HEK293 (cell line): ENCODE measurements around the gene CYP1B1.

Experiments
- CTCF ChIA-PET: fragments of 350-600 bp; formaldehyde crosslinking; extraction: SDS; loops from one replicate; lab custom pipeline; 2021; ENCODE audit warnings: antibody characterized with exemption; lab: Yijun Ruan, JAX
- POLR2A ChIA-PET: fragments of 300-600 bp; formaldehyde crosslinking; extraction: SDS; loops from one replicate; lab custom pipeline; 2020; ENCODE audit warnings: antibody characterized with exemption, inconsistent platforms; lab: Yijun Ruan, JAX
- H3K27ac ChIP-seq: fragments of 200-500 bp; sonication (Bioruptor generic); 2 replicates; pipeline ENCODE4 v1.5.1; 2014; ENCODE audit warnings: low read depth, low read length, control low read depth, inconsistent platforms; ENCODE audit errors: extremely low read depth
- H3K36me3 ChIP-seq, 2 experiments: fragments of 200-500 bp in 1 of 2; sonication (Bioruptor generic) in 1 of 2; 1 replicate in 1 of 2; 2 replicates in 1 of 2; pipeline ENCODE4 v1.5.1; 2014 to 2017; ENCODE audit warnings: inconsistent platforms in 2 of 2, low read length in 2 of 2; ENCODE audit not compliant: control insufficient read depth in 2 of 2, insufficient read depth in 1 of 2
- H3K4me1 ChIP-seq: fragments of 200-500 bp; sonication (Bioruptor generic); 2 replicates; pipeline ENCODE4 v1.5.1; 2014; ENCODE audit warnings: mild to moderate bottlenecking, low read length, inconsistent platforms; ENCODE audit not compliant: control insufficient read depth, insufficient read depth
- H3K4me3 ChIP-seq: 2 replicates; pipeline ENCODE4 v1.5.1; 2011; ENCODE audit warnings: low read depth, mild to moderate bottlenecking, control low read depth, low read length, moderate library complexity
- H3K9me3 ChIP-seq: fragments of 200-500 bp; sonication (Bioruptor generic); 2 replicates; pipeline ENCODE4 v1.5.1; 2014; ENCODE audit warnings: low read depth, low read length, inconsistent platforms; ENCODE audit not compliant: control insufficient read depth, insufficient read depth
- AEBP2 ChIP-seq: fragments of 450-650 bp; formaldehyde crosslinking; IDR thresholded peaks from 2 replicates; pipeline ENCODE4 v1.5.1; 2016; ENCODE audit warnings: missing biosample characterization, missing genetic modification characterization, borderline replicate concordance
- GLI2 ChIP-seq: fragments of 450-650 bp; formaldehyde crosslinking; IDR thresholded peaks from 2 replicates; pipeline ENCODE4; 2017; ENCODE audit warnings: missing biosample characterization, missing genetic modification characterization, low read depth, borderline replicate concordance
- KLF1 ChIP-seq: fragments of 450-650 bp; formaldehyde crosslinking; IDR thresholded peaks from 2 replicates; pipeline ENCODE4 v1.5.1; 2016; ENCODE audit warnings: missing biosample characterization, missing genetic modification characterization
- KLF10 ChIP-seq: fragments of 450-650 bp; IDR thresholded peaks from 2 replicates; pipeline ENCODE4 v1.5.1; 2018; ENCODE audit warnings: missing biosample characterization, mild to moderate bottlenecking, missing genetic modification characterization
- REPIN1 ChIP-seq: fragments of 450-650 bp; formaldehyde crosslinking; IDR thresholded peaks from 2 replicates; pipeline ENCODE4 v1.5.1; 2017; ENCODE audit warnings: missing biosample characterization, missing genetic modification characterization, low read depth
- SALL2 ChIP-seq: fragments of 450-650 bp; formaldehyde crosslinking; IDR thresholded peaks from 2 replicates; pipeline ENCODE4 v1.5.0; 2017; ENCODE audit warnings: missing biosample characterization, mild to moderate bottlenecking, missing genetic modification characterization, borderline replicate concordance
- SCRT2 ChIP-seq: fragments of 450-650 bp; formaldehyde crosslinking; IDR thresholded peaks from 2 replicates; pipeline ENCODE4 v1.5.1; 2016; ENCODE audit warnings: missing biosample characterization, missing genetic modification characterization
- SP3 ChIP-seq: fragments of 450-650 bp; formaldehyde crosslinking; IDR thresholded peaks from 2 replicates; pipeline ENCODE4 v1.5.1; 2016; ENCODE audit warnings: missing biosample characterization, missing genetic modification characterization
- WT1 ChIP-seq: fragments of 450-650 bp; formaldehyde crosslinking; IDR thresholded peaks from 2 replicates; pipeline ENCODE4 v1.5.1; 2016; ENCODE audit warnings: missing biosample characterization, missing genetic modification characterization
- ZFP37 ChIP-seq: fragments of 450-650 bp; formaldehyde crosslinking; IDR thresholded peaks from 2 replicates; pipeline ENCODE4 v1.5.1; 2016; ENCODE audit warnings: missing biosample characterization, missing genetic modification characterization
- ZNF10 ChIP-seq: fragments of 450-650 bp; formaldehyde crosslinking; IDR thresholded peaks from 2 replicates; pipeline ENCODE4 v1.5.1; 2017; ENCODE audit warnings: missing biosample characterization, missing genetic modification characterization
- ZNF114 ChIP-seq: fragments of 450-650 bp; formaldehyde crosslinking; IDR thresholded peaks from 2 replicates; pipeline ENCODE4 v1.5.0; 2017; ENCODE audit warnings: missing biosample characterization, missing genetic modification characterization
- ZNF169 ChIP-seq: fragments of 450-650 bp; formaldehyde crosslinking; IDR thresholded peaks from 2 replicates; pipeline ENCODE4 v1.5.1; 2016; ENCODE audit warnings: missing biosample characterization, missing genetic modification characterization
- ZNF274 ChIP-seq, 2 experiments: fragments of 200-500 bp in 1 of 2; fragments of 450-650 bp in 1 of 2; sonication (Bioruptor generic) in 1 of 2; formaldehyde crosslinking in 1 of 2; IDR thresholded peaks; 2 replicates each; pipeline versions ENCODE4 v1.5.1 to v1.6.1; 2014 to 2016; ENCODE audit warnings: borderline replicate concordance in 1 of 2, inconsistent platforms in 1 of 2, low read length in 1 of 2, missing biosample characterization in 1 of 2, missing genetic modification characterization in 1 of 2
- ZNF280C ChIP-seq: fragments of 450-650 bp; formaldehyde crosslinking; IDR thresholded peaks from 2 replicates; pipeline ENCODE4 v1.5.1; 2016; ENCODE audit warnings: missing biosample characterization, missing genetic modification characterization
- ZNF280D ChIP-seq: fragments of 450-650 bp; formaldehyde crosslinking; IDR thresholded peaks from 2 replicates; pipeline ENCODE4 v1.5.1; 2016; ENCODE audit warnings: missing biosample characterization, missing genetic modification characterization
- ZNF37A ChIP-seq: fragments of 450-650 bp; IDR thresholded peaks from 2 replicates; pipeline ENCODE4 v1.5.1; 2018; ENCODE audit warnings: missing biosample characterization, missing genetic modification characterization
- ZNF394 ChIP-seq: fragments of 450-650 bp; formaldehyde crosslinking; IDR thresholded peaks from 2 replicates; pipeline ENCODE4 v1.5.1; 2016; ENCODE audit warnings: missing biosample characterization, missing genetic modification characterization, mild to moderate bottlenecking, moderate library complexity, borderline replicate concordance
- ZNF433 ChIP-seq: fragments of 450-650 bp; formaldehyde crosslinking; IDR thresholded peaks from 2 replicates; pipeline ENCODE4 v1.5.1; 2016; ENCODE audit warnings: missing biosample characterization, missing genetic modification characterization, low read depth
- ZNF544 ChIP-seq: fragments of 450-650 bp; formaldehyde crosslinking; IDR thresholded peaks from 2 replicates; pipeline ENCODE4 v1.5.0; 2017; ENCODE audit warnings: missing biosample characterization, missing genetic modification characterization
- ZNF558 ChIP-seq: fragments of 450-650 bp; formaldehyde crosslinking; IDR thresholded peaks from 2 replicates; pipeline ENCODE4 v1.5.1; 2016; ENCODE audit warnings: missing biosample characterization, missing genetic modification characterization
- ZNF561 ChIP-seq: fragments of 450-650 bp; IDR thresholded peaks from 2 replicates; pipeline ENCODE4 v1.5.1; 2018; ENCODE audit warnings: missing biosample characterization, missing genetic modification characterization, borderline replicate concordance
- ZNF585B ChIP-seq: fragments of 450-650 bp; formaldehyde crosslinking; IDR thresholded peaks from 2 replicates; pipeline ENCODE4 v1.5.1; 2016; ENCODE audit warnings: missing biosample characterization, missing genetic modification characterization
- ZNF658 ChIP-seq: fragments of 450-650 bp; formaldehyde crosslinking; IDR thresholded peaks from 2 replicates; pipeline ENCODE4; 2016; ENCODE audit warnings: missing biosample characterization, missing genetic modification characterization

CYP1B1 gene

GRCh38 chr2:38092196-38092902, 16.4 kb upstream of the CYP1B1 start (continued):
- TF ChIP-seq GLI2 (tag by site-specific recombination): no peak
- no peak for TF ChIP-seq SALL2 (tag by site-specific recombination)
- no peak for TF ChIP-seq ZNF658
- TF ChIP-seq ZNF37A (tag by site-specific recombination): no peak
- TF ChIP-seq AEBP2 (tag by site-specific recombination): no peak
- no peak for TF ChIP-seq SP3
- no peak for TF ChIP-seq ZNF10 (tag by site-specific recombination)
- TF ChIP-seq SCRT2 (tag by site-specific recombination): no peak
- no peak for TF ChIP-seq ZNF561 (tag by site-specific recombination)
- no peak for TF ChIP-seq KLF1 (tag by site-specific recombination)
- no peak for TF ChIP-seq ZFP37
- no peak for TF ChIP-seq ZNF280D (tag by site-specific recombination)
- TF ChIP-seq KLF10 (tag by site-specific recombination): no peak
- no peak for TF ChIP-seq ZNF558
- no peak for TF ChIP-seq ZNF280C (tag by site-specific recombination)

- Histone ChIP-seq H3K4me3 (no peak overlapping the region), H3K9me3 (no peaks in the 10 kb centered on the region), H3K27ac (no peak overlapping the region; the same call in 1 of the 2 replicates), H3K36me3 (no peaks in the 10 kb centered on the region), H3K4me1 (peaks cover 26% of the 10 kb centered on the region)
- ChIA-PET CTCF (interaction anchor here (0.6 to 1.2 kb wide), 3 partner anchors 14 to 906 kb away, joined by 3 to 5 read pairs (median 3); partner anchors contain the start of gene CYP1B1), POLR2A (interaction anchor here (2.8 kb wide), 1 partner anchor 15 kb away, joined by 9 read pairs; the partner anchor contains the start of gene CYP1B1)
- TF ChIP-seq ZNF585B (tag by site-specific recombination) (no peak), ZNF394 (tag by site-specific recombination) (no peak), WT1 (tag by site-specific recombination) (no peak), ZNF169 (tag by site-specific recombination) (no peak), ZNF433 (tag by site-specific recombination) (no peak), ZNF37A (tag by site-specific recombination) (no peak), ZNF114 (tag by site-specific recombination) (no peak), REPIN1 (tag by site-specific recombination) (no peak), ZNF544 (tag by site-specific recombination) (no peak), ZNF274 (IDR thresholded peaks at IDR 0.05; ENCODE audit: low read length) (no peak), ZNF274 (tag by site-specific recombination; IDR thresholded peaks at IDR 0.05; ENCODE audit: borderline replicate concordance) (no peak)
Observed at GRCh38 chr2:38091760-38092159, 15.8 kb upstream of the CYP1B1 start.
